ENCODE data around the gene PAM.

- no peak for TF ChIP-seq FOSL1 (IDR thresholded peaks at IDR 0.05; ENCODE audit: low read depth)
- TF ChIP-seq, protein P1, sequence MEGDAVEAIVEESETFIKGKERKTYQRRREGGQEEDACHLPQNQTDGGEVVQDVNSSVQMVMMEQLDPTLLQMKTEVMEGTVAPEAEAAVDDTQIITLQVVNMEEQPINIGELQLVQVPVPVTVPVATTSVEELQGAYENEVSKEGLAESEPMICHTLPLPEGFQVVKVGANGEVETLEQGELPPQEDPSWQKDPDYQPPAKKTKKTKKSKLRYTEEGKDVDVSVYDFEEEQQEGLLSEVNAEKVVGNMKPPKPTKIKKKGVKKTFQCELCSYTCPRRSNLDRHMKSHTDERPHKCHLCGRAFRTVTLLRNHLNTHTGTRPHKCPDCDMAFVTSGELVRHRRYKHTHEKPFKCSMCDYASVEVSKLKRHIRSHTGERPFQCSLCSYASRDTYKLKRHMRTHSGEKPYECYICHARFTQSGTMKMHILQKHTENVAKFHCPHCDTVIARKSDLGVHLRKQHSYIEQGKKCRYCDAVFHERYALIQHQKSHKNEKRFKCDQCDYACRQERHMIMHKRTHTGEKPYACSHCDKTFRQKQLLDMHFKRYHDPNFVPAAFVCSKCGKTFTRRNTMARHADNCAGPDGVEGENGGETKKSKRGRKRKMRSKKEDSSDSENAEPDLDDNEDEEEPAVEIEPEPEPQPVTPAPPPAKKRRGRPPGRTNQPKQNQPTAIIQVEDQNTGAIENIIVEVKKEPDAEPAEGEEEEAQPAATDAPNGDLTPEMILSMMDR (IDR thresholded peaks at IDR 0.05 in 2 of 3, conservative IDR thresholded peaks at IDR 0.05 in 1 of 3; ENCODE audit: borderline replicate concordance in 1 of 3, insufficient read depth in 1 of 3, low read depth in 2 of 3, low read length in 2 of 3) = no peak
- TF ChIP-seq EZH2phosphoT487 (IDR thresholded peaks at IDR 0.05; ENCODE audit: borderline replicate concordance) = no peak
These were observed 124.6 kb downstream of the PAM start for GRCh38 chr5:102879741-102880140.
